Neuron (in vitro differentiated cells): Measurements from ENCODE around the gene VDAC1.
"Not testable (repeated sequence)": the region's sequence is repeated elsewhere in the genome, so short reads cannot be mapped to it uniquely, and the experiment has no call there.

ENCODE experiments used
- H2AFZ ChIP-seq: one replicate; pipeline ENCODE4 v1.6.1; 2013; ENCODE audit warnings: low read depth, mild to moderate bottlenecking, inconsistent platforms, low read length, moderate library complexity
- H3K27me3 ChIP-seq: one replicate; pipeline ENCODE4 v1.6.1; 2013; ENCODE audit warnings: low read length; ENCODE audit not compliant: insufficient read depth
- H3K36me3 ChIP-seq: one replicate; pipeline ENCODE4 v1.6.1; 2013; ENCODE audit warnings: low read length; ENCODE audit not compliant: insufficient read depth
- H3K4me1 ChIP-seq: one replicate; pipeline ENCODE4 v1.6.1; 2013; ENCODE audit warnings: low read length; ENCODE audit not compliant: insufficient read depth
- H3K4me3 ChIP-seq: 2 replicates; pipeline ENCODE4 v1.5.1; 2013; ENCODE audit warnings: mild to moderate bottlenecking, low read length, moderate library complexity
- H3K9me3 ChIP-seq: one replicate; pipeline ENCODE4 v1.6.1; 2013; ENCODE audit warnings: low read length

VDAC1 gene

GRCh38 chr5:133963493-133964128 is 41.2 kb downstream of the VDAC1 start:
- peaks cover 12% of the 10 kb centered on the region for H3K4me1 ChIP-seq
- no peaks in the 10 kb centered on the region for H3K9me3 ChIP-seq
- H3K27me3 ChIP-seq, result no peaks in the 10 kb centered on the region
- H3K36me3 ChIP-seq, result peaks cover 20% of the 10 kb centered on the region
- H2AFZ ChIP-seq, result no peak overlapping the region
- no peak overlapping the region for H3K4me3 ChIP-seq

GRCh38 chr5:133962801-133963476 is 41.8 kb downstream of the VDAC1 start:
- Histone ChIP-seq H3K9me3 (no peaks in the 10 kb centered on the region), H3K27me3 (no peaks in the 10 kb centered on the region), H2AFZ (no peak overlapping the region), H3K4me1 (peaks cover 12% of the 10 kb centered on the region), H3K4me3 (no peak overlapping the region), H3K36me3 (peaks cover 23% of the 10 kb centered on the region)

GRCh38 chr5:133962131-133962530 is 42.6 kb downstream of the VDAC1 start:
- H3K27me3 ChIP-seq, result no peaks in the 10 kb centered on the region
- H3K4me3 ChIP-seq, result no peak overlapping the region
- no peaks in the 10 kb centered on the region for H3K9me3 ChIP-seq
- no peak overlapping the region for H2AFZ ChIP-seq
- H3K36me3 ChIP-seq, result peaks cover 31% of the 10 kb centered on the region
- peaks cover 6% of the 10 kb centered on the region for H3K4me1 ChIP-seq

GRCh38 chr5:133959643-133960042 is 45.1 kb downstream of the VDAC1 start:
- Histone ChIP-seq H3K27me3 (no peaks in the 10 kb centered on the region), H3K36me3 (peaks cover 43% of the 10 kb centered on the region), H3K9me3 (no peaks in the 10 kb centered on the region), H3K4me1 (no peaks in the 10 kb centered on the region), H3K4me3 (no peak overlapping the region), H2AFZ (no peak overlapping the region)

GRCh38 chr5:133957591-133957990 is 47.2 kb downstream of the VDAC1 start:
- no peaks in the 10 kb centered on the region for H3K27me3 ChIP-seq
- no peak overlapping the region for H2AFZ ChIP-seq
- peaks cover 43% of the 10 kb centered on the region for H3K36me3 ChIP-seq
- no peaks in the 10 kb centered on the region for H3K9me3 ChIP-seq
- H3K4me1 ChIP-seq, result no peaks in the 10 kb centered on the region
- H3K4me3 ChIP-seq, result no peak overlapping the region

GRCh38 chr5:133957080-133957479 is 47.7 kb downstream of the VDAC1 start:
- Histone ChIP-seq H3K36me3 (peaks cover 43% of the 10 kb centered on the region), H2AFZ (no peak overlapping the region), H3K27me3 (no peaks in the 10 kb centered on the region), H3K4me3 (no peak overlapping the region), H3K9me3 (no peaks in the 10 kb centered on the region), H3K4me1 (no peaks in the 10 kb centered on the region)

GRCh38 chr5:133956196-133956595 is 48.6 kb downstream of the VDAC1 start:
- not testable (repeated sequence) for H3K9me3 ChIP-seq, H3K4me1 ChIP-seq, H3K4me3 ChIP-seq, H3K27me3 ChIP-seq, H2AFZ ChIP-seq
- peaks cover 43% of the 10 kb centered on the region for H3K36me3 ChIP-seq

GRCh38 chr5:133953568-133954145 is 51.1 kb downstream of the VDAC1 start:
- peaks cover 28% of the 10 kb centered on the region for H3K36me3 ChIP-seq
- H2AFZ ChIP-seq, result no peak overlapping the region
- H3K9me3 ChIP-seq, result no peaks in the 10 kb centered on the region
- no peaks in the 10 kb centered on the region for H3K27me3 ChIP-seq
- H3K4me1 ChIP-seq, result no peaks in the 10 kb centered on the region
- no peak overlapping the region for H3K4me3 ChIP-seq

GRCh38 chr5:133952729-133953567 is 51.8 kb downstream of the VDAC1 start:
- Histone ChIP-seq H3K9me3 (no peaks in the 10 kb centered on the region), H3K36me3 (peaks cover 25% of the 10 kb centered on the region), H3K27me3 (no peaks in the 10 kb centered on the region), H2AFZ (no peak overlapping the region), H3K4me3 (no peak overlapping the region), H3K4me1 (no peaks in the 10 kb centered on the region)

GRCh38 chr5:133950821-133951612 is 53.8 kb downstream of the VDAC1 start:
- Histone ChIP-seq H3K9me3 (no peaks in the 10 kb centered on the region), H2AFZ (no peak overlapping the region), H3K27me3 (peaks cover 2% of the 10 kb centered on the region), H3K4me3 (no peak overlapping the region), H3K4me1 (no peaks in the 10 kb centered on the region), H3K36me3 (peaks cover 11% of the 10 kb centered on the region)

- Histone ChIP-seq H3K4me3 (no peak overlapping the region), H3K36me3 (no peaks in the 10 kb centered on the region), H2AFZ (no peak overlapping the region), H3K9me3 (no peaks in the 10 kb centered on the region), H3K27me3 (peaks cover 5% of the 10 kb centered on the region), H3K4me1 (no peaks in the 10 kb centered on the region)
Measured at GRCh38 chr5:133948721-133949120, 56.1 kb downstream of the VDAC1 start.

- Histone ChIP-seq H3K9me3 (no peaks in the 10 kb centered on the region), H3K36me3 (no peaks in the 10 kb centered on the region), H2AFZ (no peak overlapping the region), H3K27me3 (peaks cover 5% of the 10 kb centered on the region), H3K4me1 (no peaks in the 10 kb centered on the region), H3K4me3 (no peak overlapping the region)
Measured at GRCh38 chr5:133947431-133947841, 57.3 kb downstream of the VDAC1 start.
